Esophagus squamous epithelium (tissue), 5 donors: Measurements from ENCODE around the gene CREB3L2. TPM values are rescaled to one million over a fixed set of nuclear protein-coding genes. Genes with fewer than 3 reads are reported as not detected.

ENCODE experiments used
- DNase-seq: peaks from one replicate; lab custom pipeline; 2025; lab: John Stamatoyannopoulos, UW
- H3K27ac ChIP-seq, 4 donors: fragments of 200-600 bp; sonication (generic); one replicate each; pipeline ENCODE4 v1.5.1; 2016 to 2019; ENCODE audit warnings: mild to moderate bottlenecking in 1 of 4
- H3K27me3 ChIP-seq, 4 donors: fragments of 200-600 bp; sonication (generic); 1 replicate in 3 of 4; 2 replicates in 1 of 4; pipeline versions ENCODE4 v1.5.1 to v1.6.0; 2017 to 2021; ENCODE audit warnings: antibody characterized with exemption in 1 of 4
- H3K36me3 ChIP-seq, 3 donors: fragments of 200-600 bp; sonication (generic); one replicate each; pipeline ENCODE4 v1.5.1; 2016 to 2019
- H3K4me1 ChIP-seq, 3 donors: fragments of 200-600 bp; sonication (generic); one replicate each; pipeline ENCODE4 v1.5.1; 2017 to 2019
- H3K4me3 ChIP-seq, 4 donors: fragments of 200-600 bp; sonication (generic); 1 replicate in 3 of 4; 2 replicates in 1 of 4; pipeline ENCODE4 v1.5.1; 2016 to 2019; ENCODE audit warnings: mild to moderate bottlenecking in 2 of 4, moderate library complexity in 1 of 4
- H3K9me3 ChIP-seq, 3 donors: fragments of 200-600 bp; sonication (generic); one replicate each; pipeline ENCODE4 v1.5.1; 2016 to 2019
- POLR2A ChIP-seq, 4 donors: fragments of 450-650 bp; IDR thresholded peaks; one replicate each; pipeline ENCODE4 v1.6.1; 2017; ENCODE audit warnings: antibody characterized with exemption in 4 of 4, mild to moderate bottlenecking in 4 of 4, moderate library complexity in 3 of 4
- WGBS, 2 donors: methylation state at CpG; one replicate each; pipeline ENCODE4 v1.1.5; 2018; 5-methylcytosine and 5-hydroxymethylcytosine counted together
- intact Hi-C: fragments of 100-400 bp; cut with DNase I; formaldehyde crosslinking; loops from one replicate; pipeline ENCODE4 v1.15.0; 2022
- total RNA-seq, 4 donors: library from RNA; depleted of rRNA; stranded (reverse); fragments of >200 nt; gene quantifications; one replicate each; pipeline ENCODE4 v1.1.0, GENCODE V29; 2016
- TF ChIP-seq, protein P1 (sequence below), 6 experiments: fragments of 450-650 bp in 4 of 6; fragments of 200-600 bp in 2 of 6; sonication (generic) in 2 of 6; IDR thresholded peaks; one replicate each; pipeline ENCODE4 v1.5.1; 2016 to 2019; ENCODE audit warnings: antibody characterized with exemption in 6 of 6, mild to moderate bottlenecking in 4 of 6, moderate library complexity in 4 of 6
- donor health status: DM: yes; HTN: yes; CAD: no.

CREB3L2 gene
- total RNA-seq, 4 donors from 2014 or later: 14.9 to 21.9 (median 17.3) TPM

DNA sequence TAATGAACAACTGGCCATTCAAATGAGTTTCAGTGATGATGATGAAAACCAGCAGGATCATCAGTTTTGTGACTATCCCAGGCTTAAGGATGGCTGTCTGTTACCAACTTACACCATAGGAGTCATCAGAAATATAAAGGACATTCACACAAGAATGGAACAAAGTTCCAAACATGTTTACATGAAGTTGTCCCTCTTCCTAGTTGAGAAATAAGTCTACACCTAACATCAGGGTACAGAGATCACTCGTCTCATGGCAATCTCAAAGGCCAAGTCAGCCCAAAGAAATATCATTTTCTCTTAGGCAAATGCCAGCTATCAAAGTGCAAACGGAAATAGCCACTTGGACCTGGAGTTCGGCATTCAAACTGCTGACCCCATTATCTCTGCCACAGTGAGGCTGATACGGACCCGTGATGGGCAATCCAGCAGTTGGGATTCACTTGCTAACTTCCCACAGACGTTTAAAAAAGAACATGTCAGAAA, 53.0 kb downstream of the CREB3L2 start:
- H3K27me3 ChIP-seq: no peaks in the 10 kb centered on the region
- H3K4me1 ChIP-seq: peaks cover 8 to 45% (median 19%) of the 10 kb centered on the region in 3 donors
- H3K9me3 ChIP-seq: no peaks in the 10 kb centered on the region
- H3K36me3 ChIP-seq: no peaks in the 10 kb centered on the region
- 86 to 91% methylated on average over 6 of the region's 6 CpGs for WGBS, 2 donors
- no peak overlapping the region for H3K4me3 ChIP-seq
- intact Hi-C loops: no loop called here
- H3K27ac ChIP-seq: no peak overlapping the region
- DNase-seq: no peak
- TF ChIP-seq, protein P1, sequence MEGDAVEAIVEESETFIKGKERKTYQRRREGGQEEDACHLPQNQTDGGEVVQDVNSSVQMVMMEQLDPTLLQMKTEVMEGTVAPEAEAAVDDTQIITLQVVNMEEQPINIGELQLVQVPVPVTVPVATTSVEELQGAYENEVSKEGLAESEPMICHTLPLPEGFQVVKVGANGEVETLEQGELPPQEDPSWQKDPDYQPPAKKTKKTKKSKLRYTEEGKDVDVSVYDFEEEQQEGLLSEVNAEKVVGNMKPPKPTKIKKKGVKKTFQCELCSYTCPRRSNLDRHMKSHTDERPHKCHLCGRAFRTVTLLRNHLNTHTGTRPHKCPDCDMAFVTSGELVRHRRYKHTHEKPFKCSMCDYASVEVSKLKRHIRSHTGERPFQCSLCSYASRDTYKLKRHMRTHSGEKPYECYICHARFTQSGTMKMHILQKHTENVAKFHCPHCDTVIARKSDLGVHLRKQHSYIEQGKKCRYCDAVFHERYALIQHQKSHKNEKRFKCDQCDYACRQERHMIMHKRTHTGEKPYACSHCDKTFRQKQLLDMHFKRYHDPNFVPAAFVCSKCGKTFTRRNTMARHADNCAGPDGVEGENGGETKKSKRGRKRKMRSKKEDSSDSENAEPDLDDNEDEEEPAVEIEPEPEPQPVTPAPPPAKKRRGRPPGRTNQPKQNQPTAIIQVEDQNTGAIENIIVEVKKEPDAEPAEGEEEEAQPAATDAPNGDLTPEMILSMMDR (IDR thresholded peaks at IDR 0.05): no peak
- no peak for TF ChIP-seq POLR2A (IDR thresholded peaks at IDR 0.05)

DNA sequence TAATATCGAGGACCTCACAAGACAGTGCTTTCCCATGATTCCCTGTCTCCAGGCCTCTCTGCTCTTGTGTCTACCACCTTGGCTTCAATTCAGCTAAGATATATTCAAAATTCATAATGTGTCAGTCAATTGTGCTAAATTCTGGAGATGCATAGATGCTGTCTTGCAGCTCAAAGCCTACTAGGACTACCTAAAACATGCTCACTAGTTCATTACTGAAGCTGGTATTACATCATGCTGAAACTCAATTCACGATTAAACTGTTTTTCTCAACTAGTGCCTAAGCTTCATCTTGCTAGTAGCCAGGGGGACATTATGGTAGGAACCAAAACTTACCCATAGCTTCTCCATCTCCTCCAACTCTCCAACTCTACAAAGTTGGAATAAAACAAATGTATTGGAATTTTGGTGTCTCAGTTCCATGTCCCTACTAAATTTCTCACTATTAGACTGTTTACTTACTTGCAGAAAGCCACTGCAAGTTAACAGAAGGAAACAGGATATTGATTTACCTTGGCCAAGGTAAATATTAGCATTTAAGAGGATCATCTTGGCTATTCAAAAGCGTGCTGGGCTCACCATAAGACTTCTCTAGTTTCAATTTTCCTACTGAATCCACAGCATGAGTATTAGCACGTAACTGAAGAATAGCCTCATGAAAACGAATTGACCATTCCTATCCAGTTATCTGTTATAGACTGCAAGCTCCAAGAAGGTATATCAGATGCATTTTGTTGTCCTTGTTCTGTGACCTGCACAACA, 53.6 kb downstream of the CREB3L2 start:
- DNase-seq: no peak
- no peaks in the 10 kb centered on the region for H3K36me3 ChIP-seq
- WGBS, 2 donors: 83 to 91% methylated on average over 5 of the region's 5 CpGs
- H3K9me3 ChIP-seq: no peaks in the 10 kb centered on the region
- H3K27me3 ChIP-seq: no peaks in the 10 kb centered on the region
- no peak for TF ChIP-seq POLR2A (IDR thresholded peaks at IDR 0.05)
- TF ChIP-seq, protein P1 (IDR thresholded peaks at IDR 0.05): no peak
- intact Hi-C loops: no loop called here
- peak overlapping the region in 1 of 4 donors; percentile 16 for H3K27ac ChIP-seq
- H3K4me1 ChIP-seq: peaks cover 7 to 45% (median 13%) of the 10 kb centered on the region in 3 donors
- no peak overlapping the region for H3K4me3 ChIP-seq

DNA sequence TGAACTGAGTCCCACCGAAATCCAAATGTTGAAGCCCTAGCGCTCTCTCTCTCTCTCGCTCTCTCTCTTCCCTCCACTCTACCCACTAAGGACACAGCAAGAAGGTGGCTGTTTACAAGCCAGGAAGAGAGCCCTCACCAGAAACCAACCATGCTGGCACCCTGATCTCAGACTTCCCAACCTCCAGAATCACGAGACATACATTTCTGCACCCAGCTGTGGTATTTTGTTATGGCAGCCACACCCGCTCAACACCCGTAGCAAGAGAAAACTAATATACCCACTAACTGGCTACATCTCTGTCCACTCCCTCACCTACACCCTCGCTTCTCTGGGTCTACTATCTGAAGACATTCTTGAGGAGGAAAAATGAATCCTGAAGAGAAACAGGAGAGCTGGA, 54.8 kb downstream of the CREB3L2 start:
- TF ChIP-seq, protein P1 (IDR thresholded peaks at IDR 0.05): no peak
- 75 to 89% methylated on average over 7 of the region's 7 CpGs for WGBS, 2 donors
- H3K4me3 ChIP-seq: no peak overlapping the region
- peaks cover 0 to 45% (median 10%) of the 10 kb centered on the region in 3 donors for H3K4me1 ChIP-seq
- DNase-seq: no peak
- intact Hi-C loops: no loop called here
- no peaks in the 10 kb centered on the region for H3K9me3 ChIP-seq
- no peaks in the 10 kb centered on the region for H3K27me3 ChIP-seq
- no peaks in the 10 kb centered on the region for H3K36me3 ChIP-seq
- H3K27ac ChIP-seq: peak overlapping the region in 1 of 4 donors; percentile 31

DNA sequence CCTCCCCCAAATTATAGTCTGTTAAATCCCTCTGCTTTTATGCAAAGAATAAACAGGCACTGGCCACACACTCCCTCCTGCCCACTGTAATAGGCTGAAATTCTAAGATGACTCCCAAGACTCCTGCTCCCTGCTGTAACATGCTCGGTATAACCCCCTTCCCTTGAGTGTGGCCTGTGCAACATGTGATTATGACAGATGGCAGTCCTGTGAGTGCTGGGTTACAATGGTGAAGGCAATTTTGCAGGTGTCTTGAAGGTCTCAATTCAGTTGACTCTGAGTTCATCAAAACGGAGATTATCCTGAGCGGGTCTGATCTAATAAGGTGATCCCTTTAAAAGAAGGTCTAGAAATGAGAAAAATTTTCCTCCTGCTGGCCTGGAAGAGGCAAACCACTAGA, 55.9 kb downstream of the CREB3L2 start:
- Histone ChIP-seq H3K4me1 (peaks cover 0 to 42% (median 6%) of the 10 kb centered on the region in 3 donors), H3K27me3 (no peaks in the 10 kb centered on the region), H3K36me3 (no peaks in the 10 kb centered on the region), H3K9me3 (no peaks in the 10 kb centered on the region), H3K27ac (no peak overlapping the region), H3K4me3 (no peak overlapping the region)
- intact Hi-C loops: no loop called here
- no peak for DNase-seq
- 89 to 95% methylated on average over 3 of the region's 3 CpGs for WGBS, 2 donors
- TF ChIP-seq POLR2A (IDR thresholded peaks at IDR 0.05): no peak
- TF ChIP-seq, protein P1 (IDR thresholded peaks at IDR 0.05): no peak

DNA sequence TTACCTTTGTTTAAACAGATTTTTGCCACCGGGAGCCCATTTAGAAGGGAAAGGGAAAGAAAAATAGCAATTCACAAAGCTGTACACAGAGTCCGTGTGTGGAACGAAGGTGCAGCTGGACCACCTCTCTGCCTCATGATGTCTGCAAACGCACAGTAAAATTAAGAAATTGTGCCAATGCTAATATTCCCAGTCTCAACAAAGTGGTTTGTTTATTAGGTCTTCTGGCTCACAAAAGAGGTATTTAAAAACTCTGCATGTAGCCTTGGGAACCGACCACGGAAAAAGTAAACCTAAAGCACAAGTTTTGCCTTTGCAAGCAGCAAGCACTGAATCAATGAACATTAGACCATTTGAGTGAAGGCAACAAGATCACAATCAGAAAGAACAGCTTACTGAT, 57.7 kb downstream of the CREB3L2 start:
- intact Hi-C loops: no loop called here
- no peak for DNase-seq
- WGBS, 2 donors: 55 to 83% methylated on average over 6 of the region's 6 CpGs
- Histone ChIP-seq H3K4me3 (no peak overlapping the region), H3K27ac (peak overlapping the region in 3 of 4 donors; percentile 39 to 77 (median 66)), H3K27me3 (no peaks in the 10 kb centered on the region), H3K4me1 (peaks cover 0 to 45% (median 6%) of the 10 kb centered on the region in 3 donors), H3K9me3 (no peaks in the 10 kb centered on the region), H3K36me3 (no peaks in the 10 kb centered on the region)
- TF ChIP-seq, protein P1 (IDR thresholded peaks at IDR 0.05): no peak
- no peak for TF ChIP-seq POLR2A (IDR thresholded peaks at IDR 0.05)
